B cell (primary cell): ENCODE data around the gene SIM1. TPM values are rescaled to one million over a fixed set of nuclear protein-coding genes. Genes with fewer than 3 reads are reported as not detected.

ENCODE experiments used
- ATAC-seq: fragments of 200-7000 bp; cut with Tn5 transposase; one replicate; pipeline ENCODE4 v1.10.0; 2021; ENCODE audit warnings: low read depth, mild to moderate bottlenecking, moderate number of reproducible peaks, moderate library complexity
- CTCF ChIA-PET: fragments of 350-600 bp; sonication (Branson Sonifier 250); formaldehyde crosslinking; loops from one replicate; lab custom pipeline; 2021; ENCODE audit warnings: antibody characterized with exemption, inconsistent platforms; lab: Charles Lee
- POLR2A ChIA-PET: fragments of 350-600 bp; sonication (Branson Sonifier 250); formaldehyde crosslinking; loops from one replicate; lab custom pipeline; 2021; ENCODE audit warnings: antibody characterized with exemption; lab: Charles Lee
- DNase-seq: peaks from one replicate; pipeline ENCODE4 v3.0.0; 2013
- H2AFZ ChIP-seq: 2 replicates; pipeline ENCODE4 v1.6.1; 2012; ENCODE audit warnings: mild to moderate bottlenecking, low read depth, low read length; ENCODE audit not compliant: insufficient read depth, poor library complexity, severe bottlenecking
- H3K27ac ChIP-seq, 2 donors: 1 replicate in 1 of 2; 2 replicates in 1 of 2; pipeline ENCODE4 v1.5.1; 2012 to 2013; ENCODE audit warnings: low read length in 2 of 2, mild to moderate bottlenecking in 2 of 2, moderate library complexity in 1 of 2
- H3K27me3 ChIP-seq, 4 experiments: fragments of 200-600 bp in 1 of 4; sonication (generic) in 1 of 4; replicated peaks in 1 of 4; 1 replicate in 2 of 4; 2 replicates in 2 of 4; pipeline versions ENCODE4 v1.6.1 to v1.7.0; 2013 to 2016; ENCODE audit warnings: low read length in 3 of 4, mild to moderate bottlenecking in 2 of 4, mixed read lengths in 1 of 4, moderate library complexity in 1 of 4; ENCODE audit not compliant: insufficient read depth in 4 of 4, control insufficient read depth in 3 of 4; ENCODE audit errors: control extremely low read depth in 1 of 4
- H3K36me3 ChIP-seq, 2 experiments: replicated peaks in 1 of 2; 1 replicate in 1 of 2; 2 replicates in 1 of 2; pipeline versions ENCODE4 v1.6.1 to v1.7.1; 2013; ENCODE audit warnings: low read length in 1 of 2; ENCODE audit not compliant: insufficient read depth in 2 of 2, control insufficient read depth in 1 of 2; ENCODE audit errors: control extremely low read depth in 1 of 2, extremely low read depth in 1 of 2
- H3K4me1 ChIP-seq, 2 donors: fragments of 200-600 bp in 1 of 2; sonication (generic) in 1 of 2; 1 replicate in 1 of 2; 2 replicates in 1 of 2; pipeline versions ENCODE4 v1.5.1 to v1.6.1; 2013 to 2017; ENCODE audit warnings: low read length in 2 of 2; ENCODE audit not compliant: control insufficient read depth in 2 of 2, insufficient read depth in 2 of 2
- H3K4me2 ChIP-seq: replicated peaks from 2 replicates; pipeline ENCODE3; 2012; ENCODE audit warnings: mild to moderate bottlenecking, low read depth, low read length; ENCODE audit not compliant: poor library complexity, severe bottlenecking
- H3K4me3 ChIP-seq, 5 experiments: fragments of 200-600 bp in 1 of 5; sonication (generic) in 1 of 5; 1 replicate in 3 of 5; 2 replicates in 2 of 5; pipeline versions ENCODE4 v1.5.1 to v1.7.0; 2011 to 2016; ENCODE audit warnings: low read length in 4 of 5, mild to moderate bottlenecking in 4 of 5, low read depth in 2 of 5, control low read depth in 1 of 5, moderate library complexity in 1 of 5; ENCODE audit not compliant: insufficient read depth in 1 of 5; ENCODE audit errors: control extremely low read depth in 1 of 5, extremely low read depth in 1 of 5
- H3K79me2 ChIP-seq: fragments of 200-600 bp; sonication (generic); one replicate; pipeline ENCODE4 v1.6.0; 2016; ENCODE audit warnings: low read length; ENCODE audit not compliant: control insufficient read depth, insufficient read depth
- H3K9ac ChIP-seq: fragments of 200-600 bp; sonication (generic); 2 replicates; pipeline ENCODE4 v1.6.1; 2017; ENCODE audit warnings: mild to moderate bottlenecking, low read length, moderate library complexity
- H3K9me3 ChIP-seq, 3 donors: one replicate each; pipeline versions ENCODE4 v1.6.1 to v1.7.1; 2013; ENCODE audit warnings: low read length in 2 of 3; ENCODE audit not compliant: control insufficient read depth in 2 of 3, insufficient read depth in 1 of 3; ENCODE audit errors: control extremely low read depth in 1 of 3
- H4K20me1 ChIP-seq: 2 replicates; pipeline ENCODE4 v1.6.0; 2012; ENCODE audit warnings: mild to moderate bottlenecking, low read length; ENCODE audit not compliant: insufficient read depth, control insufficient read depth, poor library complexity, severe bottlenecking
- H3K27ac Mint-ChIP-seq: one replicate; pipeline ENCODE4 v1.8.0; 2021; ENCODE audit warnings: mixed read lengths
- H3K27me3 Mint-ChIP-seq: one replicate; pipeline ENCODE4 v1.8.0; 2021; ENCODE audit warnings: mixed read lengths
- H3K4me1 Mint-ChIP-seq: one replicate; pipeline ENCODE4 v1.8.0; 2021; ENCODE audit warnings: mixed read lengths
- H3K4me3 Mint-ChIP-seq: one replicate; pipeline ENCODE4 v1.8.0; 2021; ENCODE audit warnings: mixed read lengths
- H3K9me3 Mint-ChIP-seq: one replicate; pipeline ENCODE4 v1.8.0; 2022; ENCODE audit warnings: mixed read lengths; ENCODE audit not compliant: insufficient read depth
- EZH2 ChIP-seq: IDR thresholded peaks from 2 replicates; pipeline ENCODE4 v1.6.1; 2012; ENCODE audit warnings: borderline replicate concordance, low read depth, mild to moderate bottlenecking, moderate library complexity, low read length; ENCODE audit not compliant: insufficient read depth, poor library complexity, severe bottlenecking
- WGBS: methylation state at CpG from one replicate; pipeline ENCODE4 v1.1.5; 2013; ENCODE audit warnings: missing lambda C conversion rate; ENCODE audit not compliant: insufficient coverage; 5-methylcytosine and 5-hydroxymethylcytosine counted together
- intact Hi-C: fragments of 100-400 bp; cut with micrococcal nuclease; formaldehyde crosslinking; loops from one replicate; pipeline ENCODE4 v1.10.0; 2022
- polyA plus RNA-seq: library from polyadenylated mRNA; depleted of rRNA; stranded (reverse); fragments of >200 nt; gene quantifications from 2 replicates; pipeline ENCODE4 v1.2.3, GENCODE V29; 2012
- total RNA-seq, 2 donors: library from RNA; stranded (reverse); fragments of 120-200 nt in 1 of 2; gene quantifications; 1 replicate in 1 of 2; 2 replicates in 1 of 2; pipeline versions ENCODE4 v1.2.3 to v1.2.4, GENCODE V29; 2013 to 2022
- TF ChIP-seq, protein P1 (sequence below): fragments of 200-600 bp; IDR thresholded peaks from one replicate; pipeline ENCODE4 v1.8.0; 2022; ENCODE audit warnings: antibody characterized with exemption, mild to moderate bottlenecking

SIM1 gene
- total and polyA plus RNA-seq, 2 donors (not counting 1 experiment from before 2014, with no cell fraction given), result not detected

DNA sequence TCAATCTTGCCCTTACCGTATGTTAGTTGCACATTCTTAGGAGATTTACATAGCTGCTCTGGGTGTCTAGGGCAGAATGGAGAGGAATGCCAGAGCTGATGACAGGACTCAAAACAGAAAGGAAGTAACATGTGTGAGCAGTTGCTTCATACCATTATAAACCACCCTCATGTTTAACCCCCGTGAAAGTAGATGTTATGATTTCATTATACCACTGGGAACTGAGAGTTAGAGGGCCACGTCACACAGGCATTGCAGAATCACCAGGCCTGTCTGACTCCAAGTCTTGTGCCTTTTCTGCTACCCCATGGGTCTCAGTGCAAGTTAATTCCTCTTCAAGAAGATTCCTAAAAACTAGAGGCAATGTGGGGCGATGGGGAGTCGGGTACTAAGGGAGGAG is 23.5 kb upstream of the SIM1 start:
- whole genome bisulfite sequencing, result 78% methylated on average over 4 of the region's 5 CpGs
- Histone ChIP-seq H3K27ac (no peak overlapping the region), H3K4me1 (no peaks in the 10 kb centered on the region), H3K9me3 (peaks cover 0 to 3% (median 0%) of the 10 kb centered on the region in 3 donors), H3K27me3 (peaks cover 0 to 3% (median 0%) of the 10 kb centered on the region in 4 experiments), H3K79me2 (no peaks in the 10 kb centered on the region), H2AFZ (no peak overlapping the region), H3K9ac (no peak overlapping the region), H3K36me3 (no peaks in the 10 kb centered on the region), H4K20me1 (no peaks in the 10 kb centered on the region), H3K4me2 (no peak overlapping the region), H3K4me3 (no peak overlapping the region)
- ATAC-seq (no peak), DNase-seq (no peak)
- Mint-ChIP-seq H3K4me3 (no peak overlapping the region), H3K9me3 (no peaks in the 10 kb centered on the region), H3K4me1 (no peaks in the 10 kb centered on the region), H3K27me3 (peaks cover 39% of the 10 kb centered on the region), H3K27ac (no peak overlapping the region)
- POLR2A ChIA-PET, result no interaction called here
- TF ChIP-seq EZH2, result no peak
- TF ChIP-seq, protein P1, sequence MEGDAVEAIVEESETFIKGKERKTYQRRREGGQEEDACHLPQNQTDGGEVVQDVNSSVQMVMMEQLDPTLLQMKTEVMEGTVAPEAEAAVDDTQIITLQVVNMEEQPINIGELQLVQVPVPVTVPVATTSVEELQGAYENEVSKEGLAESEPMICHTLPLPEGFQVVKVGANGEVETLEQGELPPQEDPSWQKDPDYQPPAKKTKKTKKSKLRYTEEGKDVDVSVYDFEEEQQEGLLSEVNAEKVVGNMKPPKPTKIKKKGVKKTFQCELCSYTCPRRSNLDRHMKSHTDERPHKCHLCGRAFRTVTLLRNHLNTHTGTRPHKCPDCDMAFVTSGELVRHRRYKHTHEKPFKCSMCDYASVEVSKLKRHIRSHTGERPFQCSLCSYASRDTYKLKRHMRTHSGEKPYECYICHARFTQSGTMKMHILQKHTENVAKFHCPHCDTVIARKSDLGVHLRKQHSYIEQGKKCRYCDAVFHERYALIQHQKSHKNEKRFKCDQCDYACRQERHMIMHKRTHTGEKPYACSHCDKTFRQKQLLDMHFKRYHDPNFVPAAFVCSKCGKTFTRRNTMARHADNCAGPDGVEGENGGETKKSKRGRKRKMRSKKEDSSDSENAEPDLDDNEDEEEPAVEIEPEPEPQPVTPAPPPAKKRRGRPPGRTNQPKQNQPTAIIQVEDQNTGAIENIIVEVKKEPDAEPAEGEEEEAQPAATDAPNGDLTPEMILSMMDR, result no peak
- CTCF ChIA-PET, result no interaction called here
- intact Hi-C loops, result no loop called here

DNA sequence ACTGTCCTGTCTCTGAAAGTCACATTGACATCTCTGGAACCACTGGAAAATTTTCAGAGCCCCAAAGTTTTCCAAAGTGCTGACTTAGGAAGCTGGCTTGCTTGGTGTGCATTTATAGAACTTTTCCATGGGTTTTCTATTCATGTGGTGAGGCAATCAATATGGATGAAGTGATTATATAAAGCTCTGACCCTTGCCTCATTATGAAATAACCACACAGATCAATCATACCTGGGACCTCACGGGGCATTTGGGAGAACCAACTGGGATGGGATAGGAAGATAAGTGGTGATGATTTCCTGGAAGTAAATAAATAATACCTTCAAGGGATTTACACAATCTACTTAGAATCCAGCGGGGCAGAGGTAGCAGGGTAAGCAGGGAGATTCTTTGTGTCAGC is 22.9 kb upstream of the SIM1 start:
- no peak overlapping the region for H3K4me2 ChIP-seq
- intact Hi-C loops, result no loop called here

More for the DNA sequence above, 22.9 kb upstream of the SIM1 start:
- ATAC-seq (no peak), DNase-seq (no peak)
- no peak for TF ChIP-seq EZH2
- TF ChIP-seq, protein P1, result no peak
- Mint-ChIP-seq H3K27ac (no peak overlapping the region), H3K4me3 (no peak overlapping the region), H3K4me1 (no peaks in the 10 kb centered on the region), H3K9me3 (no peaks in the 10 kb centered on the region), H3K27me3 (peaks cover 37% of the 10 kb centered on the region)
- ChIA-PET POLR2A (no interaction called here), CTCF (no interaction called here)
- no peaks in the 10 kb centered on the region for H3K36me3 ChIP-seq
- H3K4me1 ChIP-seq, result no peaks in the 10 kb centered on the region
- peaks cover 0 to 3% (median 0%) of the 10 kb centered on the region in 4 experiments for H3K27me3 ChIP-seq
- H2AFZ ChIP-seq, result no peak overlapping the region
- no CpG with 5 or more reads among the region's 2 CpGs for WGBS
- no peak overlapping the region for H3K27ac ChIP-seq
- no peaks in the 10 kb centered on the region for H3K79me2 ChIP-seq
- peaks cover 0 to 3% (median 0%) of the 10 kb centered on the region in 3 donors for H3K9me3 ChIP-seq
- no peaks in the 10 kb centered on the region for H4K20me1 ChIP-seq
- no peak overlapping the region for H3K9ac ChIP-seq
- H3K4me3 ChIP-seq, result no peak overlapping the region
